Lower lobe of right lung (tissue), 2 donors: ENCODE data around the gene TBC1D4. TPM values are rescaled to one million over a fixed set of nuclear protein-coding genes. Genes with fewer than 3 reads are reported as not detected.

Experiments
- ATAC-seq, 2 donors: fragments of 200-7000 bp; cut with Tn5 transposase; one replicate each; pipeline ENCODE4 v1.9.1; 2020 to 2022; ENCODE audit warnings: mild to moderate bottlenecking in 2 of 2, moderate library complexity in 2 of 2
- DNase-seq: peaks from one replicate; pipeline ENCODE4 v3.0.0-alpha.2; 2020
- H3K27ac ChIP-seq: fragments of 200-600 bp; one replicate; pipeline ENCODE4 v1.8.0; 2022
- H3K27me3 ChIP-seq: fragments of 200-600 bp; one replicate; pipeline ENCODE4 v1.8.0; 2022; ENCODE audit warnings: low read depth
- H3K36me3 ChIP-seq: fragments of 200-600 bp; one replicate; pipeline ENCODE4 v1.8.0; 2022; ENCODE audit warnings: mild to moderate bottlenecking
- H3K4me1 ChIP-seq: fragments of 200-600 bp; one replicate; pipeline ENCODE4 v1.8.0; 2022
- H3K4me3 ChIP-seq: fragments of 200-600 bp; one replicate; pipeline ENCODE4 v1.8.0; 2022; ENCODE audit warnings: mild to moderate bottlenecking
- H3K9me3 ChIP-seq: fragments of 200-600 bp; one replicate; pipeline ENCODE4 v1.8.0; 2022
- intact Hi-C: fragments of 100-400 bp; cut with DNase I; formaldehyde crosslinking; loops from one replicate; pipeline ENCODE4 v1.11.0; 2022
- total RNA-seq: library from RNA; stranded (reverse); fragmentation: NEBNext Ultra II Directional; extraction: Animal tissue kit (Norgen Biotek cat#: 25700); gene quantifications from one replicate; pipeline ENCODE4 v1.2.1, GENCODE V29; 2021
- TF ChIP-seq, protein P1 (sequence below): fragments of 200-600 bp; IDR thresholded peaks from one replicate; pipeline ENCODE4 v1.8.0; 2022; ENCODE audit warnings: antibody characterized with exemption, mild to moderate bottlenecking
- donor health status: DM: no; HTN: yes; CAD: no; lungs with severe emphysema.

Gene TBC1D4
- total RNA-seq, 1 donor from 2014 or later, result 30.4 TPM

DNA sequence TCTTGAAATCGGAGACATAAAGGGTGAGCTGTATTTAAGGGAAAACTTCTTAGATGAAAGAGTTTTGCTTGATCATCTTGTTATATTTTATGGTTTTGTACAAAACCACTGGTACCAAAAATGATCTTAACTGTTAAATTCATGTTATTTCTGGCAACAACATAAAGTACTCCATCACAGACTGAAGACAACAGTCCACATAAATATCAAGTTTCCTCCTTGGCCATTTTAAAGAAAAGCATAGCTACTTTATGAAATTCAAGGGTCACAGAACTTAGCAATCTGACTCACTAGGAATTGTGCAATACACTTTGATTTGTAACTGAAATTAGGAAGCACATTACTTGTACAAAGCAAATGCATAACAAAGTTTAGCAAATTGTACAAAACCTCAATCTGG, 66.3 kb downstream of the TBC1D4 start:
- H3K4me3 ChIP-seq, result no peak overlapping the region

DNA sequence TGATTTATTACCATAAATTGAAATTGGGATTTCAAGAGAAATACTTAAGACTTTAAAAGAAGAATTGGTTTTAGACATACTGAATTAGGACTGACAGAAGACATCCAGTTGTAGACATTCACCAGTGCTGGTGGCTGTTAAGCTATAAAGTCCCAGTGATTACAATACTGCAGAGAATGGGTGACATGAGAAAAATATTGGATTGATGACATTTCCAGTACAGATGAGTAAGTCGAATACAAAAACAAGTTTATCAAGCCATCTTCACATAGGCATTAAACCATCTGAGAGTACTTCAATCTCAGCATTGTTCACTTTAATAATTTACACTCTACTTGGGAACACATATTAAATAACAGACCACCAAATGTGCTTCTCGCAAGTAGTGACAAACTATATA, 66.8 kb downstream of the TBC1D4 start:
- H3K27me3 ChIP-seq, result no peaks in the 10 kb centered on the region
- peaks cover 49% of the 10 kb centered on the region for H3K4me1 ChIP-seq
- H3K27ac ChIP-seq, result no peak overlapping the region
- no peak overlapping the region for H3K4me3 ChIP-seq
- DNase-seq (no peak), ATAC-seq (no peak)
- H3K9me3 ChIP-seq, result no peaks in the 10 kb centered on the region
- TF ChIP-seq, protein P1, sequence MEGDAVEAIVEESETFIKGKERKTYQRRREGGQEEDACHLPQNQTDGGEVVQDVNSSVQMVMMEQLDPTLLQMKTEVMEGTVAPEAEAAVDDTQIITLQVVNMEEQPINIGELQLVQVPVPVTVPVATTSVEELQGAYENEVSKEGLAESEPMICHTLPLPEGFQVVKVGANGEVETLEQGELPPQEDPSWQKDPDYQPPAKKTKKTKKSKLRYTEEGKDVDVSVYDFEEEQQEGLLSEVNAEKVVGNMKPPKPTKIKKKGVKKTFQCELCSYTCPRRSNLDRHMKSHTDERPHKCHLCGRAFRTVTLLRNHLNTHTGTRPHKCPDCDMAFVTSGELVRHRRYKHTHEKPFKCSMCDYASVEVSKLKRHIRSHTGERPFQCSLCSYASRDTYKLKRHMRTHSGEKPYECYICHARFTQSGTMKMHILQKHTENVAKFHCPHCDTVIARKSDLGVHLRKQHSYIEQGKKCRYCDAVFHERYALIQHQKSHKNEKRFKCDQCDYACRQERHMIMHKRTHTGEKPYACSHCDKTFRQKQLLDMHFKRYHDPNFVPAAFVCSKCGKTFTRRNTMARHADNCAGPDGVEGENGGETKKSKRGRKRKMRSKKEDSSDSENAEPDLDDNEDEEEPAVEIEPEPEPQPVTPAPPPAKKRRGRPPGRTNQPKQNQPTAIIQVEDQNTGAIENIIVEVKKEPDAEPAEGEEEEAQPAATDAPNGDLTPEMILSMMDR, result no peak
- intact Hi-C loops, result no loop called here
- H3K36me3 ChIP-seq, result no peaks in the 10 kb centered on the region

More for the DNA sequence above, 66.3 kb downstream of the TBC1D4 start:
- peak in 1 of 2 donors; percentile 48 for ATAC-seq
- TF ChIP-seq, protein P1, result no peak
- Histone ChIP-seq H3K27me3 (no peaks in the 10 kb centered on the region), H3K4me1 (peaks cover 49% of the 10 kb centered on the region), H3K27ac (peak overlapping the region; percentile 44), H3K9me3 (no peaks in the 10 kb centered on the region), H3K36me3 (no peaks in the 10 kb centered on the region)
- intact Hi-C loops, result no loop called here
- no peak for DNase-seq

DNA sequence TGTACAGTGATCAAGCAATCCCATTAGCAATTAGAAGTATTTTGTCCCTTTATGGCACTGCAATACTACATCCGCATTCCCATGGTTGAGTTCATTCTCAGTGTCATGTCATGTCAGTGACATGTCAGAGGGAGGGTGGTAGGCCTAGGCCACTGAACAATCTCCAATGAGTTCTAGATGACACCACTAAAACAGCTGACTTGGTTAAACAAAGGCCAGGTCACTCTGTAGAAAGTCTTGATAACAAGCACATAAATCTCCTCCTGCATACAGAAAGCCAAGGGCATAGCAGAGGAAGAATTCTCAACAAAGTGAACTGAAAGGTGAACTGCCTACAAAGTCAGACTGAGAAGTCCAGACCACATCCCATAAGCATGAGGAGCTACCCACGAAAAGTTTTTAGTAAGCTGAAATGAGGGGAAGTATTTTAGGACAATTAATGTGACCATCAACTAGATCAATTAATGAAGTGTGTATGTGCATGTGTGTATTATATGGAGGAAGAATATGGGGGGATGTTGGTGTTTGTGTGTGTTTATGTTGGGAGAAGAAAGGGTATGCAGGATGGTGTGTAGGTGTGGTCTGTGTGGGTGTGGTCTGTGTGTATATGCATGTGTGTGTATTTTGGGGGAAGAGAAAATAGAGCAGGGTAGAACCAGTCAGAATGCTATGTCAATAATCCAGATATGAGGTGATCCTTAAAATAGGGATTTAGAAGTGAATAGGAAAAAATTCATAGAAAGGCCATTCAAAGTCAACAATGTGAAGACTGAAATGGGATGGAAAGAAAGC, 67.7 kb downstream of the TBC1D4 start:
- peaks cover 40% of the 10 kb centered on the region for H3K4me1 ChIP-seq
- no peaks in the 10 kb centered on the region for H3K36me3 ChIP-seq
- H3K4me3 ChIP-seq, result no peak overlapping the region
- ATAC-seq (no peak), DNase-seq (no peak)
- H3K27ac ChIP-seq, result no peak overlapping the region
- intact Hi-C loops, result no loop called here
- H3K9me3 ChIP-seq, result no peaks in the 10 kb centered on the region
- no peaks in the 10 kb centered on the region for H3K27me3 ChIP-seq
- TF ChIP-seq, protein P1, result no peak

DNA sequence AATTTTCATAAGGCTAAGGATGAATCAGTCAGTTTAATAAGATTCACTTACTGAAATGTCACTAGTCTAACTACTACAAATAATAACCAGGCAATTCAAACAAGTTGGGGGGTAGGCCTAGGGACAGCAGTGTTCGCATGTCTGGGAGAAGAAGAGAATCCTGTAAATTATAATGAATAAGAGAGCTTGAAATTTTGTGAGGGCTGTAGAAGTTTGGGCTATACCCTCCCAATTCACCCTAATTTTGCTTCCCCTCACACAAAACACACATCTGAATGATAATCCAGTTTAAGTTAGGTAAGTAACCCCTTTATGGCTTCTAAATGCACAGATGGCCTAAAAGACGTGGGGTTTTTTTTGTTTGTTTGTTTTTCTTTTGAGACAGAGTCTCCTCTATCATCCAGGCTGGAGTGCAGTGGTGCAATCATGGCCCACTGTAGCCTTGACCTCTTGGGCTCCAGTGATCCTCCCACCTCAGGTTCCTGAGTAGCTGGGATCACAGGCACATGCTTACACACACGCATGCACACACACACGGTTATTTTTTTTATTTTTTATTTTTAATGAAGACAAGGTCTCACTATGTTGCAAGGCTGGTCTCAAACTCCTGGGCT, 69.9 kb downstream of the TBC1D4 start:
- TF ChIP-seq, protein P1, result no peak

DNA sequence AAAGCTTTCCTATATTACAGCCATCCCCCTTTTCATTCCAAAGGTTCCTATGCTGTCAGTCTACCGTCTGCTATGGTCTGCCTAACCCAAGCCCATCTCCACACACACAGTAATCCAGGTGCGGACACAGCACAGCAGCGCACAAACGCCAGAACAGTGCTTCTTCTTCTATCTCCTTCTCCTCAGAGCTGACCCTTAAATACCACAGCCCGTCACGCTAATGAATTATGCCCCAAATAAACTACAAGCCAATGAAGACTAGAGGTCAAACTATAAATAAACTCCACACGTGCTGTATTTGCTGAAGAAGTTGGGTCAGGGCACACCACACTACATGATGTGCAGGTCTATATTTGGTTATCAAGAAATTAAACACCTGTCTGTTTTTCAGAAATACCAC, 71.8 kb downstream of the TBC1D4 start:
- no peaks in the 10 kb centered on the region for H3K9me3 ChIP-seq
- intact Hi-C loops, result no loop called here
- H3K27ac ChIP-seq, result no peak overlapping the region
- no peaks in the 10 kb centered on the region for H3K27me3 ChIP-seq
- peaks cover 2% of the 10 kb centered on the region for H3K4me1 ChIP-seq
- DNase-seq (no peak), ATAC-seq (no peak)
- no peaks in the 10 kb centered on the region for H3K36me3 ChIP-seq
- H3K4me3 ChIP-seq, result no peak overlapping the region
- TF ChIP-seq, protein P1, result no peak

More for the DNA sequence above, 69.9 kb downstream of the TBC1D4 start:
- H3K27ac ChIP-seq, result no peak overlapping the region
- H3K27me3 ChIP-seq, result no peaks in the 10 kb centered on the region
- no peak overlapping the region for H3K4me3 ChIP-seq
- H3K36me3 ChIP-seq, result no peaks in the 10 kb centered on the region
- ATAC-seq (no peak), DNase-seq (no peak)
- intact Hi-C loops, result no loop called here
- peaks cover 20% of the 10 kb centered on the region for H3K4me1 ChIP-seq
- no peaks in the 10 kb centered on the region for H3K9me3 ChIP-seq
